Stimulated activated CD8-positive, alpha-beta memory T cell treated with anti-CD3 and anti-CD28 coated beads, Interleukin-7, amount 100 ng/mL, for 24 hours (primary cell): ENCODE data around the gene SLC43A1.
"Not testable (repeated sequence)": the region's sequence is repeated elsewhere in the genome, so short reads cannot be mapped to it uniquely, and the experiment has no call there.

Experiments
- DNase-seq: peaks from one replicate; pipeline ENCODE4 v3.0.0-alpha.2; 2020; ENCODE audit warnings: low read depth

SLC43A1 gene

DNA sequence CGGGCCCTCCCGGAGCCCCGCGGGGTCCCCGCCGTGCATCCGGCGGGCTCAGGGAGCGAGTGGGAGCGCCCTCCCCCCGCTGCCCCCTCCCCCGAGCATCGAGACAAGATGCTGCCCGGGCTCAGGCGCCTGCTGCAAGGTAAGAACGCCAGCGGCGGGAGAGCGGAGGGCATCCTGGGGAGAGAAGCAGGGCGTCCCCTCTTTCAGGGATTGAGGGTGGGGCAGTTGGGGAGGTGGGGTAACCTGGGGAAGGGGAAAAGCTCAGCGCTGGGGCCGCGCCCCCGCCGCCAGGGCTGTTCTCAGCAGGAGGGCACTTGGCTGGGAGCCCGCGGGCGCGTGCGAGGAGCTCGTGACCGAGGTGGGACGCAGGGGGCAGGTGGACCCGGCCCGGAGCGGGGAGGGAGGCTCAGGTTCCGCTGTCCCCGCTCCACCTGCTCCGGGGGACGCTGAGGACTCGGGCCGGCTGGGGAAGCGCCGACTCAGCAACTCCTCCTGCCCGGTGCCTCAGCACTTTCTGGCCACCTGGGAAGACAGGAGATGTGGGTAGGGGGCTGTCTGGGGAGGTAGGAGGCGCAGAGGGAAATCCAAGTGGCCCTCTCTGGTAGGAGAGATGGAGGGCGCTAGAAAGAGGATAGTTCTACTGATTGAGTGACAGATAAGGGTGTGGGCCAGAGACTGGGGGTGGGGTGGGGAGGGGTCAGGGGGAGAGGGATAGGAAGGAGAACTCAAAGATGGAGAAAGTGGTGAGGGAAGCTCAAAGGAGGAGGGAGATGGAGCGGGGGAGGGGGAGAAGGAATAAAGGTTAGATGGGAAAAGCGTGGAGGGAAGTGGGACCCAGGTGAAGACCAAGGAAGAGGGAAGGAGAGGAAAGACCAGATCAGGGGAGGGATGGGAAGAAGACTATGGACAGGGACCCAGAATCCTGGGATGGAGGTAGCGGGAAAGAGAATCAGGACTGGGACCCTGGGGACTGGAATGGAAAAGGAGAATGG, 54.4 kb downstream of the SLC43A1 start:
- no peak for DNase-seq

DNA sequence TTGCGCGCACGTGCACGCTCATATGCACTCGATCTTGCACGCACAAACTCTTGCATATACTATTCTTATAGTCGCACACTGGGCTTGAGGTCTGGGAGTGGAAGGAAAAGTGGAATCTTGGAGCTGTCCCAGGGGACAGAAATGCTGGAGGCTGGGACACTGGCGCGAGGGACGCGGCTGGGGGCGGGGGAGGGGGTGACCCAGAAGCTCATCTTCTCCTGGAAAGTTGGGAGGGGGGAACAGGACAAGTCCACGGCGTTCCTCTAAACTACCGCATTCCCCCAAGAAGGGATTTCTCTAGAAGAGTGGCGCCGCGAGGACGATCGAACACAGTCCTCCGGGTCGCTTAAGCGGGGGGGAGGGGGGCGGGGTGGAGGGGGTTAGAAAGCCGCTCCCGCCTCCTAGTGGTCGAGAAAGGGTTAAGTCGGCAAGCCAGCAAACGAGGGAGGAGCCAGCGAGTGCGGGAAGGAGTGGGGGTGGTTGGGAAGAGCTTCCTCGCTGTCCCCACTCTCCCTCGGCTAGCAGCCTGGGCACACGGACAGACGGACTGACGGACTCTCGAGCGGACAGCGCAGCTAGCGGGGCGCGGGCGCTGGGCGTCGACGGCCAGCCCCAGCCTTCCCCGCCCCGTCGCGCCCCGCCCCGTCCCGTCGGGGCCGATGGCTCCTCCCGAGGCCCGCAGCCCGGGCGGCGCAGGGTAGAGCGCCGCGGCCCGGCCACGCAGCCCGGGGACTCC, 55.3 kb downstream of the SLC43A1 start, which contains the start of gene RTN4RL2:
Gene RTN4RL2 (plus strand): TSS at position 507 of the 736 bp plus-strand sequence. CDS start 338 bp downstream, outside the sequence.
- DNase-seq = no peak

DNA sequence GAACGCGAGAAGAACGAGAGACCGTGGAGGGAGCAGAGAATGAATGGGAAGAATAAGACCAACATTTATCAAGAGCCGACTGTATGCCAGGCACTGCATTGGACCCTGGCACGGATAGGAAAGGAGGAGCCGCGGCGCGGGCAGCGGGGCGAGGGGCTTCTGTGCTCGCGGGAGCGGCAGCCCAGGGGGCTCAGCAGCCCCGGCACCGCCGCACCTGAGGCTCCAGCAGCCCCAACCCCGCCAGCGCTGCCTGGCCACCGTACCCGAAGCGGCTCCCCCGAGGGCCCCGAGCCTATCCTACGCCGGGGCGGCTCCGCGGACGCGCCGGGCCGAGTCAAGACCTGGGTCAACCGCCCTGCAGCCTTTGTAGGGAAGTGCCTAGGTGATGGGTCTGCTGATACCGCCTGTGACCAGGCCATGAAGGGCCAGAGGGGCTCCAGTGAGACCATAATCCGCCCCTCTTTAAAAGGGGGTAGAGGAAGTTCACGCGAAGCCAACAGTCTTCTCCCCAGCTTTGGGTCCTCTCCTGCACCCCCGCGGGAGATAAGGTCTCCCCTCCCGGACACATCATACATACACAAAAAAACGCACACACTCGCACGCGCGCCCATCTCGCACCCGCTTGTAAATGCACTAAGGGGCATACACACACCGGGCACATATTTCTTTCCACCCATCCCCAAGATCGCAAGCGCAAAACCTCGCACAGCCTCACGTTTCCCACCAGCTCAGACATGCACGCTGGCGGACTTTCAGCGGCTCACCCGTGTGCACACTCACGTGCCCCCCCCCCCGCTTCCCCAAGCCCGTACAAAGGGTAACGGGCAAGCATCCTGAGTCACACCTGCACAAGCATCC, 56.1 kb downstream of the SLC43A1 start:
- no peak for DNase-seq

DNA sequence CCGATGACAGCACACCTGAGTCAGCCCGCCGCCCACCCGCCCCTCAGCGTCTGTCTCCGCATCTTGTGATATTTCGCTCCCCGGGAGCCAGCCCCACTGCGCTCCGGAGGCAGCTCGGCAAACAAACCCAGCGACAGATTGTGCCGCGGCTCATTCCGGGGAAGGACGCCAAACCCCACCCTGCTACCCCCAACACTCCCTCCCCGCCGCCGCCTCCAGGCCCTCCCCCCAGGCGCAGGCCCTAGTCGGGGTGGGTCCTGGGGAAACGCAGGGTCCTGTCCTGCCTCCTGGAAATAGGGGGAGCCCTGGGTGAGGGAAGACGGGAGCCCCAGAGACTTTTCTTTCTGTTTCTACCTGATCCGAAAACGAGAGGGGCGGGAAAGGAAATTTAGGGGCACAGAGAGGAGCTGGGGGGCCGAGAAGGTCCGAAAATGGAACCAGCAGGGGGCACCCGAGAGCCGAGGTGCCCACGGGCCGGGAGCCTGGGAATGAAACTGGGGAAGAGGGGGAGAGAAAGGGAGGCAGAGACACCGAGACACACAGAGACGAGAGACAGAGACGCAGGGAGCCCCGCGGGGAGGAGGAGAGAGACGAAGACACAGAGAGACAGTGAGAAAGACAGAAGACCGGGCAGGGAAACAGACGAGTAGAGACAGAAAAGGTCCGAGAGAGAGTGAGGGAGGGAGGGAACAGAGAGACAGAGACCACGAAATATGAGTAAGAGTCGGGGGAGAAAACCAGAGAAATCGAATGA, 56.9 kb downstream of the SLC43A1 start:
- DNase-seq = no peak

DNA sequence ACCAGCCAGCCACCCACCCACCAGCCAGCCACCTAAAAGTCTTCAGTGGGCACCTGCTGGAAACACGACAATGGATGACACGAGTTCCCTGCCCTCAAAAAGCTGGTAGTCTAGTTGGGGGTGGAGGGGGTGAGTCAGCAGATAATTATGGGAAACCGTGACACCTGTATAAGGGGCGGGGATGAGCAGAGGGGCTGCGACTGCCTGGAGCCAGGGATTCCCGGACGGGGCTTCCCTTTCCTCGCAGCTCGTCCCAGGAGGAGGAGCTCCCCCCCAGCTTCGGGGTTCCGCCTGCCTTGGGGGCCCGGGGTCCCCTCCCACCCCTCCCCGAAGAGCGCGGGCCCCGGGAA, 57.5 kb downstream of the SLC43A1 start:
- no peak for DNase-seq

DNA sequence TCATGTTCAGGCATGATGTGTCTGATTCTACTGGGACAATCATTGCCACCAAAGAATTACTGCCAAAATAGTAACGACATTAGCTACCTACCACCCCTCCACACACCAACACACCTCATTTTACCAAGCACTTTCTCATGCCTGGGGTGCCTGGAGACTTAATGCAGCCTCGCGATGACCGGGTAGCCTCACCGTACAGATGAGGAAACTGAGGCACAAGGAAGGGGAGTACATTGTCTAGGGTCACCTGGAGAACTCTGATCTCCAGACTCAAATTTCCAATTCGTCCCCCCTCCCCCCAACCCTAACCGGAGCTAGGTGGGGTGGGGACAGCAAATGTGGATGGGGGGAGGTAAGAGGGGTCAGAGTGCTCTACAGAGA, 57.9 kb downstream of the SLC43A1 start:
- no peak for DNase-seq

DNA sequence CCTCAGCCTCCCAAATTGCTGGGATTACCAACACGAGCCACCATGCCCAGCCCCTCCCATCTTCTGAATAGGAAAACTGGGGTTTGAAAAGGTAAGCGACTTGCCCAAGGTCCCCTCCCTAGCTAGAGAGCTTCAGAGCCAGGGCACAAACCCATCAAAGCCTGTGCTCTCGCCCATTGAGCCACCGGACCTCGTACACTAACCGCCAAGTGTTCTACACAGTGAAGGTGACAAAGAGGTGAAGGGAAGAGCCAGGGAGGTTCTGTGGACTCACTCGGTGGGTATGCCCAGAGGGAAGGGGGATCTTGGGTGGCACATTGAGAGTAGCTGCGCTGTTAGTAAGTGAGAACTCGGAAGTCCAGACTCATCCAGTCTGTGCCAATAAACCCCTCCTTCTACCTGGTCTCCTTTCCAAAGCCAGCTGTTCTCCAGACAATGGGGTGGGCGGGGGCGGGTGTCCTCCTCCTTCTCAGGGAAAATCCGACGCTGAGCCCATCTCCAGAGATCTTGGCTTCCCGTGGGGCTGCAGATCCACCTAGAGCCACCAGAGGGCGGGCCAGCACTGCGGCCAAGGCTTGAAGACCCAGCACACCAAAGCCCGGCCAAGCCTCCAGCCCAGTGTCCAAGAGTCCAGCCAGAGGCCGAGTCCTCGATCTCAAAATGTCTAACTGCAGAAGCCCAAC, 58.4 kb downstream of the SLC43A1 start:
- peak; percentile 60 for DNase-seq

DNA sequence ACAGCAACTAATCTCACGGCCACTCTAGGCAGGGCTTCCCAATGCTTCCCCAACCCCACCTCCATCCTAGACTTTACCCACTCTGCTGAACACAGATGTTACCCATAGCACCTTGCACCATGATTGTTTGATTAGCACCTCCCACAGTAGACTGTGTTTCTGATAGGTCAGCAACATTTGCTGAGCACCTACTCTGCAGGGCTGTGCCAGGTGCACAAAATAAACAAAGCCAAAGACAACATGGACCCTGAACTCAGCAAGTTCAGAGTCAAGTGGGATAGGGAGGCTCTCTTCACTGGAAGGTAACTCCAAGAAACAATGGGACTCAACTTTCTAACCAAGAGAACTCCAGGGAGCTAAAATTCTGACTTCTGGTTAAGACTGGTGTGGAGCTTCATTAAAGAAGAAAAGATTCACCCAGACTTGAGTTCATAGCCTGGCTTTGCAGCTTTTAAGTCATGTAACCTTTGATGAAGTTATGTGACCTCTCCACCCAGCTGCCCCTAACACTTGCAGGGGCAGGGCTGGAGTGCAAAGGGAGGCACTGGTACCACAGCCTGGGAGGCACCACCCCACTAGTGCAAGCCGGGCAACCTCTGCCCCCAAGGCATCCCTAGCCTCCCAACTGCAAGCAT, 61.8 kb downstream of the SLC43A1 start:
- no peak for DNase-seq

DNA sequence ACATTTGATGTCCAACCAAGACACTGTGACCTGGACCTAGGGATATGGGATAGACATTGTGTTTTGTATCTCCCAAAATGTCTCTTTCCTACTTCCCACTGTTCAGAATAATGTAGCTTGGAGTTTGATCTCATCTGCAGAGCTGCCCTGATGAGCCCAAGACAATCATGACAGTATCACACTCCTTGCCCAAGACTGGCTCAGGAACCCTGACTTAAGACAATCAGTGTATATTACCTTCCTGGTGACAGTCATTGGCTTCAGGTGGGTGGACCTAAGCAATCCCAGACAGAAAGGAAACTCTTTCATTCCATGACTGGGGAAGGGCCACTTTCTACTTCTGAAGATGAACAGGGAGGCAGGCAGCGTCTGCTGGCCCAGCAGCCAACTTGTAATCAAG, 69.4 kb downstream of the SLC43A1 start:
- DNase-seq = no peak

DNA sequence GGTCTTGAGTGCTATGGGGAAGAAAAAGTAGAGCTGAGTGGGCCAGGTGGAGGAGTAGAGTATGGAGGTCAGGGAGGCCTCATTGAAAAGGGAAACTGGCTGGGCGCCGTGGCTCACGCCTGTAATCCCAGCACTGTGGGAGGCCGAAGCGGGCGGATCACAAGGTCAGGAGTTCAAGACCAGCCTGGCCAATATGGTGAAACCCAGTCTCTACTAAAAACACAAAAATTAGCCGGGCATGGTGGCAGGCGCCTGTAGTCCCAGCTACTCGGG, 70.4 kb downstream of the SLC43A1 start:
- not testable (repeated sequence) for DNase-seq

DNA sequence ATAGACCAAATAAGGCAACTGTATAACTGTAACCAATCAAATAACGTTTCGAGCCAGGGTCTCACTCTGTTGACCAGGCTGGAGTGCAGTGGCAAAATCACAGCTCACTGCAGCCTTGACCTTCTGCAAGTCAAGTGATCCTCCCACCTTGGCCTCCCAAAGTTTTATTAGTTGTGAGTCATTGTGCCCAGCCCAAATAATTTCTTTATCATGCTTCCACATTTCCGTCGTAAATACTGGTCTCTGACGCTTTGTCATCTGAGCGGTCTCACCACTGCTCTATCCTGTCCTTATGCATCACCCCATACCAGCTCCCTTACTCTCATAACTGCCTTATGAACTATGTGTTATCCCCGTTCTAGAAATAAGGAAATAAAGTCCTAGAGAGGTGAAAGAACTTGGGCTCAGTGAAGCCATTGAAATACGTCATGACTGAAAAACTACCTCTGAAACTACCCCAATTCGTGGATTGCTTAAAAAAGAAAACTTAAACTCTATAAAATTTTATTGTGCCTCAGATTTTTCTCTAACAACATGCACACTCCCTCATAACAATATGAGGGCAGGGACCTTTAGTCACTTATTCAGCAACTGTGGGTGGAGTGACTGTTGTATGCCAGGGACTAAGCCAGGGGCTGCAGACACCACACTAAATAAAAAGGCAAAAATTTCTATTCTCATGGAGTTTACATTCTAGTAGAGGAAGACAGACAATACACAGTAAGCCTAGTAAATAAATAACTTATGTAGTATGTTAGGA, 71.0 kb downstream of the SLC43A1 start:
- DNase-seq = no peak

DNA sequence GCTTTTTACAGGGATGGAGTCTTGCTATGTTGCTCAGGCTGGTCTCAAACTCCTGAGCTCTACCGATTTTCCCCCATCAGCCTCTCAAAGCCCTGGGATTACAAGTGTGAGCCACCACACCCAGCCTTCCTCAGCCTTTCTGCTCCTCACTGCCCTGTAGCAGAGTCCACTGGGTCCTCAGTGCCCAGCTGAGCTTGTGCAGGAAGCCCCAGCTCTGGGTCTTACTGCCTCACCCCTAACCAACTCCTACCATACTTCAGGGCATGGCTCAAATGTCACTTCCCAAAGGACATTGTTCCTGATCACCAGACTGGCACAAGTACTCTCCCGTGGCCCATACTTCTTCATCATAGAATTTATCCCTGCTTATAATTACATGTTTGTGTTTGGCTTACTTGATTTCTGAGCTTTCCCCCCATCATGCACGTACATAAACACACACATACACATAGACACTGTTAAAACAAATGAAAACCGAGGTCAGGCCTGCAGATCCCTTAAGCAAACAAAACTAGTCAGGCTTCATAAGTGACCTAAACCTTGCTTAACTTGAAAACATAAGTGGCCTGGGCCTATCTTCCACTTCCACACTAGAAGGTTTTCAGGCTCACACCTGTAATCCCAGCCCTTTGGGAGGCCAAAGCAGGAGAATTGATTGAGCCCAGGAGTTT, 74.6 kb downstream of the SLC43A1 start:
- DNase-seq = no peak

DNA sequence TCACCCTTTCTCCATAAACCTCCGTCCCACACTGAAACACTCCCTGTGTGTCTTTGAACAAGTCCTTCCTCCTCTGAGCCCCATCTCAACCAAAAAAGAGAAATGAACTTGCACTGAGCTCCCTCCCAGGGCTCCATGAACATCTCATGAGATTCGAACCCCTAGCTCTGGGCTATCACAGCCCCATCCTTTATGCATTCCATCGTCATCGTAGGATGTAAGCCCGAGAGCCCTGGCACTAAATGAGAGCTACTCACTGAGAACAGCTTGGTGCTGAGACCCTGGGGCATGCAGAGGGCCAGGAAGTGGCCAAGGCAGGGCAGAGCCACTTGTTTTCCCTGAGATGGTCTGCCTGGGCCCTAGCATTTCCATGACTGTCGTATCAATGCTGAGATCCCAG, 75.7 kb downstream of the SLC43A1 start:
- DNase-seq = no peak

DNA sequence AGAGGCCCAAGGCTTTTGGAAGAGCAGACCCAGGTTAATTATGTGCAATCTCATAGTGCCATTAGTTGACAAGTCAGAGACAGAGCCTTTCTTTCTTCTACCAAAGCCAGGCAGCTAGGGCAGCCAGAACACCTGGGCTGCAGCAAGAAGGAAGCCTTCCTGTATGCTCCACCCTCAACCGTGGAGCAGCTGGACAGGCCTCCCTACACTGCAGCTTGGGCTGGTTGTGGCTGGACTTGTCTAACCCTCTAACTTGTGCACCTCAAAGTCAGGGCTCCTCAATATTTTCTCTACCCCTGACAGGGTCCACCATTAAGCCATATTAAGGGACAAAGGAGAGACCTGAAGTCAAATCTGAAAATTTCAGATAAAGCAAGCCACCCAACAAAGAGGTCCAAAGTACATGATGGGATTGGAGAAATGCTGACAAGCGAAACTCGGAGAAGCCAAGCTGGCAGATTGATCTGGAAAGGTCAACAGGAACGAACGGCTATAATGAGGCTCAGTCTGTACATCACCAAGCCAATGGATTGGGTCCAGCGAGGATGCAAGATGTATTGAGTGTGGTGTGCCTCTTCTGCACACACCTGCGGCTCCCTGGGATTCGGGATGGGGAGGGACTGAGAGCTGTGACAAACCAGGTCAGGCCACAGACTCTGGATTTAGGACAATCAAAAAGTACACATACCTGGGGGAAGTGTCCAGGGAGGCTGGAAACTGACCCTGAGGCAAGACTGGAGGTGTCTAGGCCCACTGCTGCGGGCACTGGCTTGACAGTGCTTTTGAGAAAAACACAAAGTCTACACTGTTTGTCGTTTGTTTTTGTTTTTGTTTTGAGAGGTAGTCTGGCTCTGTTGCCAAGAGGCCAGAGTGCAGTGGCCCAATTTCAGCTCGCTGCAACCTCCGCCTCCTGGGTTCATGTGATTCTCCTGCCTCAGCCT, 76.9 kb downstream of the SLC43A1 start:
- no peak for DNase-seq

DNA sequence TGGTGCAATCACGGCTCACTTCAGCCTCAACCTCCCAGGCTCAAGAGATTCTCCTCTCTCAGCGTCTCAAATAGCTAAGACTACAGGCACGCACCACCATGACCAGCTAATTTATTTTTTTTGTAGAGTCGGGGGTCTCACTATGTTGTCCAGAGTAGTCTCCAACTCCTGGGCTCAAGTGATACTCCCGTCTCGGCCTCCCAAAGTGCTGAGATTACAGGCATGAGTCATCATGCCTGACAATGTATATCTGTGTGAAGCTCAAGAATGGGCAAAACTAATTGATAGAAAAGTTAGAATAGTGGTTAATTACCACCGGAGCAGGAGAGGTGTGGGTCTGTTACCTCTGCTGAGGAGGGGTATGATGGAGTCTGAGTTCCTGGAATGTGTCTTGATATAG, 79.5 kb downstream of the SLC43A1 start:
- no peak for DNase-seq

DNA sequence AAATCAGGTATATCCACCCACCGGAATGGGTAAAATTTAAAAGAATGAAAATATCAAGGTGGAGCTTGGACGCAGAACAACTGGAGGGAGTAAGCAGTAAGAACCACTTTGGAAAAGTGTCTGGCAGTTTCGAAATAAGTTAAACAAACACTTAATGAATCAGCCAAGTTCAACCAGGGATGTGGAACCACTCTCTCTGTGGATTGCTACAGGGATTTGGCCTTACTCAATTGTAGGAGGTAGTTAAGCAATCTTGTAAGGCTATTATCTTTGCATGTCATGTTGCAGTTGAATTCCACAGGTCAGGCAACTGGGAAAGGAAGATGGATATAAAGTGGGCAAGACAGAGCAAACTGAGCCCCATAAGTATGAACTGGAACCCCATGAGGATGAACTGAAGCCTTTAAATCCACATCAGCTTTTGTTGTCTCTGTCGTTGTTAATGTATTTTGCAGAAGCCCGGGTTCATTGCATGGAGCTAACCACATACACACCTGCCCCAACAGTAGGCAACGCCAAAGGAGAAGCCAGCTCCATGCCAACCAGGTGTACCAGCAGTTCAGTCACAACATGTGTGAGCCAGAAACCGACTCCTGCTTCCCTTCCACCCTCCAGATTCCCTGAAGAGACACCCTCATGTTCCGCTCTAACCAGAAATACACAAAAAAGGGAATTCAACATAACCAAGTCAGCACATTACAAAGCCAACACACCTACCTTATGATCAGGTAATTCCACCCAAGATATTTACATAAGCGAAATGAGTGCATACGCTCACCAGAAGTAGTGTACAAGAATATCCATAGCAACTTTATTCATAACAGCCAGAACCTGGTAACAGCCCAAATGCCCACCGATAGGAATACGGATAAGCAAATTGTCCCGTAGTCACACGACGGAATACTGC, 80.6 kb downstream of the SLC43A1 start:
- DNase-seq = no peak
